Ishikawa (cell line): ENCODE results near the gene FGFBP3.

Experiments used
- CEBPB ChIP-seq: IDR thresholded peaks from 2 replicates; pipeline ENCODE4 v1.6.1; 2012
- EP300 ChIP-seq: IDR thresholded peaks from 2 replicates; pipeline ENCODE4 v1.6.1; 2012; ENCODE audit warnings: borderline replicate concordance
- FOXM1 ChIP-seq: IDR thresholded peaks from 2 replicates; pipeline ENCODE4 v1.6.1; 2012; ENCODE audit warnings: low read depth, borderline replicate concordance
- NFIC ChIP-seq: IDR thresholded peaks from 2 replicates; pipeline ENCODE4 v1.6.1; 2012
- RAD21 ChIP-seq: IDR thresholded peaks from 2 replicates; pipeline ENCODE4 v1.6.1; 2012; ENCODE audit warnings: low read depth
- REST ChIP-seq: IDR thresholded peaks from 2 replicates; pipeline ENCODE4 v1.6.1; 2012; ENCODE audit warnings: low read depth, mild to moderate bottlenecking
- TCF12 ChIP-seq: IDR thresholded peaks from 2 replicates; pipeline ENCODE4 v1.6.1; 2012; ENCODE audit warnings: low read depth
- TEAD4 ChIP-seq: IDR thresholded peaks from 2 replicates; pipeline ENCODE4 v1.6.1; 2012

GRCh38 chr10:91935886-91936285 is 26.6 kb upstream of the FGFBP3 start:
- no peak for TF ChIP-seq REST
- no peak for TF ChIP-seq EP300
- TF ChIP-seq RAD21: no peak
- TF ChIP-seq TEAD4: no peak
- TF ChIP-seq NFIC: no peak
- no peak for TF ChIP-seq CEBPB
- TF ChIP-seq TCF12: no peak
- no peak for TF ChIP-seq FOXM1
